NT2/D1 (cell line): Measurements from ENCODE around the gene SCML1.
A peak's percentile ranks its signal among the peaks of the same experiment; 100 is the strongest.

Experiments
- DNase-seq: peaks from one replicate; pipeline ENCODE4 v3.0.0-alpha.2; 2011; ENCODE audit warnings: low read depth, low spot score
- H3K27me3 ChIP-seq: 2 replicates; pipeline ENCODE4 v1.6.0; 2011; ENCODE audit warnings: mild to moderate bottlenecking; ENCODE audit not compliant: insufficient read length, insufficient read depth
- H3K36me3 ChIP-seq: 2 replicates; pipeline ENCODE4 v1.6.1; 2011; ENCODE audit warnings: mild to moderate bottlenecking, low read length, mixed read lengths; ENCODE audit not compliant: insufficient read depth, insufficient read length
- H3K4me1 ChIP-seq: 2 replicates; pipeline ENCODE4 v1.5.1; 2011; ENCODE audit not compliant: insufficient read depth, insufficient read length
- H3K4me3 ChIP-seq: 2 replicates; pipeline ENCODE4 v1.5.1; 2011; ENCODE audit warnings: low read depth; ENCODE audit not compliant: insufficient read length
- H3K9ac ChIP-seq: 2 replicates; pipeline ENCODE4 v1.6.0; 2011; ENCODE audit warnings: low read depth; ENCODE audit not compliant: insufficient read length
- H3K9me3 ChIP-seq: 2 replicates; pipeline ENCODE4 v1.5.1; 2011; ENCODE audit warnings: mild to moderate bottlenecking, low read length; ENCODE audit not compliant: insufficient read depth
- SUZ12 ChIP-seq: IDR thresholded peaks from 2 replicates; pipeline ENCODE4 v1.6.1; 2011; ENCODE audit not compliant: insufficient read length, insufficient read depth; ENCODE audit errors: extremely low read depth
- YY1 ChIP-seq: IDR thresholded peaks from 2 replicates; pipeline ENCODE4 v1.6.1; 2011; ENCODE audit not compliant: insufficient read length, insufficient read depth
- ZNF274 ChIP-seq: IDR thresholded peaks from 2 replicates; pipeline ENCODE4 v1.6.1; 2011; ENCODE audit warnings: mild to moderate bottlenecking, low read depth, low read length

SCML1 gene

GRCh38 chrX:17721715-17722114 is 15.6 kb upstream of the SCML1 start:
- Histone ChIP-seq H3K4me1 (no peaks in the 10 kb centered on the region), H3K27me3 (no peaks in the 10 kb centered on the region), H3K9ac (no peak overlapping the region), H3K4me3 (no peak overlapping the region), H3K36me3 (peaks cover 15% of the 10 kb centered on the region), H3K9me3 (no peaks in the 10 kb centered on the region)
- TF ChIP-seq ZNF274 (no peak), SUZ12 (no peak), YY1 (no peak)
- DNase-seq, result no peak

GRCh38 chrX:17725181-17725580 is 12.1 kb upstream of the SCML1 start:
- no peak for DNase-seq
- no peaks in the 10 kb centered on the region for H3K27me3 ChIP-seq
- H3K36me3 ChIP-seq, result peaks cover 33% of the 10 kb centered on the region
- H3K4me3 ChIP-seq, result no peak overlapping the region
- no peaks in the 10 kb centered on the region for H3K4me1 ChIP-seq
- no peaks in the 10 kb centered on the region for H3K9me3 ChIP-seq
- H3K9ac ChIP-seq, result no peak overlapping the region
- TF ChIP-seq YY1, result no peak
- TF ChIP-seq ZNF274, result no peak
- no peak for TF ChIP-seq SUZ12

- Histone ChIP-seq H3K36me3 (peaks cover 32% of the 10 kb centered on the region), H3K9ac (no peak overlapping the region), H3K4me1 (no peaks in the 10 kb centered on the region), H3K4me3 (no peak overlapping the region), H3K9me3 (no peaks in the 10 kb centered on the region), H3K27me3 (no peaks in the 10 kb centered on the region)
- TF ChIP-seq ZNF274 (no peak), YY1 (no peak), SUZ12 (no peak)
- DNase-seq, result no peak
These were observed 5.0 kb upstream of the SCML1 start for GRCh38 chrX:17732138-17732783.

GRCh38 chrX:17735406-17735805 is 1.9 kb upstream of the SCML1 start:
- no peak for DNase-seq
- Histone ChIP-seq H3K36me3 (peaks cover 12% of the 10 kb centered on the region), H3K4me3 (no peak overlapping the region), H3K4me1 (no peaks in the 10 kb centered on the region), H3K27me3 (peaks cover 6% of the 10 kb centered on the region), H3K9ac (no peak overlapping the region), H3K9me3 (no peaks in the 10 kb centered on the region)
- no peak for TF ChIP-seq SUZ12
- TF ChIP-seq YY1, result no peak
- TF ChIP-seq ZNF274, result no peak

GRCh38 chrX:17736478-17736855 is 826 bp upstream of the SCML1 start:
- TF ChIP-seq ZNF274 (no peak), YY1 (no peak), SUZ12 (no peak)
- H3K9ac ChIP-seq, result peak overlapping the region; percentile 61
- peak overlapping the region; percentile 45 for H3K4me3 ChIP-seq
- peaks cover 6% of the 10 kb centered on the region for H3K27me3 ChIP-seq
- no peaks in the 10 kb centered on the region for H3K4me1 ChIP-seq
- H3K9me3 ChIP-seq, result no peaks in the 10 kb centered on the region
- peaks cover 10% of the 10 kb centered on the region for H3K36me3 ChIP-seq
- no peak for DNase-seq

- peaks cover 6% of the 10 kb centered on the region for H3K27me3 ChIP-seq
- no peaks in the 10 kb centered on the region for H3K4me1 ChIP-seq
- TF ChIP-seq YY1 (no peak), SUZ12 (no peak), ZNF274 (no peak)
- H3K9me3 ChIP-seq, result no peaks in the 10 kb centered on the region
- no peaks in the 10 kb centered on the region for H3K36me3 ChIP-seq
- H3K4me3 ChIP-seq, result peak overlapping the region; percentile 79
- DNase-seq, result no peak
- peak overlapping the region; percentile 86 for H3K9ac ChIP-seq
These were observed 355 bp downstream of the SCML1 start for GRCh38 chrX:17737710-17737985.

- TF ChIP-seq SUZ12 (no peak), YY1 (no peak), ZNF274 (no peak)
- peaks cover 6% of the 10 kb centered on the region for H3K27me3 ChIP-seq
- peak overlapping the region; percentile 86 for H3K9ac ChIP-seq
- H3K9me3 ChIP-seq, result no peaks in the 10 kb centered on the region
- H3K4me1 ChIP-seq, result no peaks in the 10 kb centered on the region
- DNase-seq, result no peak
- H3K36me3 ChIP-seq, result no peaks in the 10 kb centered on the region
- peak overlapping the region; percentile 79 for H3K4me3 ChIP-seq
These were observed 857 bp downstream of the SCML1 start for GRCh38 chrX:17737986-17738713.
